Measurements from ENCODE around the gene HEPN1. TPM values are rescaled to one million over a fixed set of nuclear protein-coding genes. Genes with fewer than 3 reads are reported as not detected.

Gene HEPN1
- total RNA-seq, 6 experiments from 2014 or later = 0.18 TPM; not detected in 5

GRCh38 chr11:124902616-124903015, 16.4 kb upstream of the HEPN1 start:
- H3K27ac ChIP-seq = no peak overlapping the region
- DNase-seq (no peak), ATAC-seq (no peak)
- H3K4me3 ChIP-seq = no peak overlapping the region
- intact Hi-C loops (cut with DNase I) = no loop called here
- TF ChIP-seq POLR2A (IDR thresholded peaks at IDR 0.05) (no peak), CTCF (IDR thresholded peaks at IDR 0.05) (no peak)
- no peaks in the 10 kb centered on the region for H3K36me3 ChIP-seq
- no peaks in the 10 kb centered on the region for H3K27me3 ChIP-seq
- WGBS (ENCODE audit: insufficient coverage, low coverage, low lambda C conversion rate, missing lambda C conversion rate) = 100% methylated on average over 1 of the region's 1 CpG
- no peaks in the 10 kb centered on the region for H3K9me3 ChIP-seq
- no peaks in the 10 kb centered on the region for H3K4me1 ChIP-seq

GRCh38 chr11:124915541-124916369, 3.3 kb upstream of the HEPN1 start:
- no peak overlapping the region for H3K27ac ChIP-seq
- ATAC-seq (peak; percentile 50 to 88 (median 75)), DNase-seq (peak in 2 of 3 donors; percentile 70 to 84)
- TF ChIP-seq CTCF (IDR thresholded peaks at IDR 0.05) (peak in 3 of 4 donors; percentile 12 to 50 (median 19)), POLR2A (IDR thresholded peaks at IDR 0.05) (no peak)
- no peaks in the 10 kb centered on the region for H3K27me3 ChIP-seq
- peaks cover 0 to 14% (median 0%) of the 10 kb centered on the region in 4 donors for H3K4me1 ChIP-seq
- no peaks in the 10 kb centered on the region for H3K36me3 ChIP-seq
- no peak overlapping the region for H3K4me3 ChIP-seq
- 41% methylated on average over 2 of the region's 3 CpGs for WGBS (ENCODE audit: insufficient coverage, low coverage, low lambda C conversion rate, missing lambda C conversion rate)
- intact Hi-C loops (cut with DNase I) = no loop called here
- H3K9me3 ChIP-seq = no peaks in the 10 kb centered on the region

DNA sequence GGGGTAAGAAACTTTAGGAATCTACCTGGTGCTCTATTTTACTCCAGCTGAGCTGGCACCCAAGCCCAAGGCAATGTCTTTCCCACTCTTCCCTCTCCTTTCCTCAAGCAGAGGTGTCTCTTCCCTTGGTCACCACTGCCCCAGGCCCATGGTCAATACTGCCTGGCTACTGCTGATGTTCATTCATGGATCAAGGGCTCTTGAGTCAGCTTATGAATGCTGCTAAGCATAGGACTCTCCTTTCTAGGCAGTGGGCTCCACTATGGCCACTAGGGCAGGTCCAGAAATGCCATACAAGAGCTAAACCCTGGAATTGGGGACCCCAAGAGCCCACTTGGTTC, 2.7 kb upstream of the HEPN1 start:
- peaks cover 0 to 14% (median 0%) of the 10 kb centered on the region in 4 donors for H3K4me1 ChIP-seq
- ATAC-seq (no peak), DNase-seq (no peak)
- intact Hi-C loops (cut with DNase I) = no loop called here
- no peaks in the 10 kb centered on the region for H3K9me3 ChIP-seq
- no peaks in the 10 kb centered on the region for H3K27me3 ChIP-seq
- H3K4me3 ChIP-seq = no peak overlapping the region
- H3K36me3 ChIP-seq = no peaks in the 10 kb centered on the region
- TF ChIP-seq CTCF (IDR thresholded peaks at IDR 0.05) (no peak), POLR2A (IDR thresholded peaks at IDR 0.05) (no peak)
- no peak overlapping the region for H3K27ac ChIP-seq

- no peaks in the 10 kb centered on the region for H3K27me3 ChIP-seq
- DNase-seq (no peak), ATAC-seq (no peak)
- no peaks in the 10 kb centered on the region for H3K36me3 ChIP-seq
- H3K27ac ChIP-seq = no peak overlapping the region
- H3K9me3 ChIP-seq = no peaks in the 10 kb centered on the region
- no peak for TF ChIP-seq CTCF (IDR thresholded peaks at IDR 0.05)
- no peak for TF ChIP-seq POLR2A (IDR thresholded peaks at IDR 0.05)
- WGBS (ENCODE audit: insufficient coverage, low coverage, low lambda C conversion rate, missing lambda C conversion rate) = 80% methylated on average over 1 of the region's 6 CpGs
- intact Hi-C loops (cut with DNase I) = no loop called here
- no peak overlapping the region for H3K4me3 ChIP-seq
- H3K4me1 ChIP-seq = peaks cover 0 to 14% (median 0%) of the 10 kb centered on the region in 4 donors
These were observed 1.9 kb upstream of the HEPN1 start for GRCh38 chr11:124917115-124917637.

Data from right lobe of liver (tissue), 6 donors.